Measurements from ENCODE around the gene TMEM63C. TPM values are rescaled to one million over a fixed set of nuclear protein-coding genes. Genes with fewer than 3 reads are reported as not detected.

TMEM63C gene
- total RNA-seq, 2 donors from 2014 or later: 0.12 to 0.84 TPM

DNA sequence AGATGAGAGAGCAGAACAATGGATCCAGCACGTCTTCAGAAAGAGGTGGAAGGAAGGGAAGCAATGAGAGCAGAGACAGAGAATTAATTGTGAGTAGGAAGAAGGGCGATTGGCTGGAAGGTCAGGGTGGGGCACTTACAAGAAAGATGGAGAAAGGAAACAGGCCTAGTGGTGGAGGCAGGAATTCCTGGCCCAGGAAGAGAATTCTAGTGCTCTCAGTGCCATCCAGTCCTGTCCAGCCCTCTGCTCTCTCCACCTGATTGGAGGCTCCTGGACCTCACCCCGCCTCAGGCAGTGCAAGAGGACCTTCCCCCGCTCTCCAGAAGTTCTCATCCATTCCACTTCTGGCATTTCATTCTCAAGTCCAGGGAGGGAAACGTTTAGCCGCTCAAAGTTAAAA, 46.5 kb downstream of the TMEM63C start:
- H3K27me3 Mint-ChIP-seq: peaks cover 0 to 3% of the 10 kb centered on the region in 2 donors
- no peak for DNase-seq (ENCODE audit: low spot score)
- no peak for ATAC-seq
- no peak overlapping the region for H3K27ac Mint-ChIP-seq
- H3K36me3 Mint-ChIP-seq: no peaks in the 10 kb centered on the region
- no peak overlapping the region for H3K4me3 Mint-ChIP-seq
- H3K9me3 Mint-ChIP-seq: no peaks in the 10 kb centered on the region
- no peaks in the 10 kb centered on the region for H3K4me1 Mint-ChIP-seq (ENCODE audit: low read depth in 2 of 2)

DNA sequence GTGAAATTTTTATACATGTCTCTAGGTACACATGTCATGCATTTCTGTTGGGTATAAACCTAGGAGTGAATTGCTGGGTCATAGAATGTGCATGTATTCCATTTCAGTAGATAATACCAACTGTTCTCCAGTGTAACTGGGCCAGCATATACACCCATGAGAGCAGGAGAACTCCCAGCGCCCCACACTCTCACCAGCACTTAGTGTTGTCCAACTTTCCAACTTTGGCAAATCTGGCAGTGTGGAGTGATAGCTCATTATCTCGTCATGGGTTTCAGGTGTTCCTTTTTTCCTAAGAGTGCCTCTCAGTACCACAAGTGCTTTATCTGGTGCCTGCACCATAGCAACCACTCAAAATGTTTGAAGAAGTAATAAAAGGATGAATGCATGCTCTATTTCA, 49.3 kb downstream of the TMEM63C start:
- Mint-ChIP-seq H3K9me3 (no peaks in the 10 kb centered on the region), H3K4me3 (no peak overlapping the region), H3K36me3 (no peaks in the 10 kb centered on the region), H3K27me3 (peaks cover 0 to 3% of the 10 kb centered on the region in 2 donors), H3K27ac (no peak overlapping the region), H3K4me1 (ENCODE audit: low read depth in 2 of 2) (no peaks in the 10 kb centered on the region)
- DNase-seq (ENCODE audit: low spot score): no peak
- ATAC-seq: no peak

- peaks cover 0 to 3% of the 10 kb centered on the region in 2 donors for H3K27me3 Mint-ChIP-seq
- no peaks in the 10 kb centered on the region for H3K36me3 Mint-ChIP-seq
- ATAC-seq (no peak), DNase-seq (ENCODE audit: low spot score) (no peak)
- no peaks in the 10 kb centered on the region for H3K9me3 Mint-ChIP-seq
- H3K4me3 Mint-ChIP-seq: no peak overlapping the region
- H3K27ac Mint-ChIP-seq: no peak overlapping the region
- no peaks in the 10 kb centered on the region for H3K4me1 Mint-ChIP-seq (ENCODE audit: low read depth in 2 of 2)
Observed at GRCh38 chr14:77231721-77232120, 50.1 kb downstream of the TMEM63C start.

DNA sequence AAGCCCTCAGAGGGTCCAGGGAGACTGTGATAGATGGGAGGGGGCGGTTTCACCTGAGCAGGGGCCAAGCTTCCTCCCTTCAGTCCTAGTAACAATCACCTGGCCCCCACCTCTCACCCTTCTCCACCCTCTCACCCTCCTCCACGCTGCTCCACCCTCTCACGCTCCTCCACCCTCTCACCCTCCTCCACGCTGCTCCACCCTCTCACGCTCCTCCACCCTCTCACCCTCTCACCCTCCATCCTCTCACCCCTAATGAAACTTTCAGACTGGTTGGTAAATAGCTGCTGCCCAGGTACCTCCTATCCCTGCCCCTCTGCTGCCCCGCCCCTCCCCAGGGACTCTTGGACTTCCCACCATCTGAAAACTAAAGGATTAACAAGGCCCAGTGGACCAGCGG, 55.2 kb downstream of the TMEM63C start:
- DNase-seq (ENCODE audit: low spot score) (no peak), ATAC-seq (no peak)
- Mint-ChIP-seq H3K4me1 (ENCODE audit: low read depth in 2 of 2) (no peaks in the 10 kb centered on the region), H3K27me3 (no peaks in the 10 kb centered on the region), H3K36me3 (no peaks in the 10 kb centered on the region), H3K4me3 (no peak overlapping the region), H3K27ac (no peak overlapping the region), H3K9me3 (no peaks in the 10 kb centered on the region)

GRCh38 chr14:77238356-77238755, 56.8 kb downstream of the TMEM63C start:
- H3K36me3 Mint-ChIP-seq: no peaks in the 10 kb centered on the region
- DNase-seq (ENCODE audit: low spot score) (no peak), ATAC-seq (no peak)
- no peak overlapping the region for H3K27ac Mint-ChIP-seq
- H3K4me3 Mint-ChIP-seq: no peak overlapping the region
- no peaks in the 10 kb centered on the region for H3K4me1 Mint-ChIP-seq (ENCODE audit: low read depth in 2 of 2)
- H3K9me3 Mint-ChIP-seq: no peaks in the 10 kb centered on the region
- no peaks in the 10 kb centered on the region for H3K27me3 Mint-ChIP-seq

GRCh38 chr14:77238996-77239395, 57.4 kb downstream of the TMEM63C start:
- Mint-ChIP-seq H3K4me3 (no peak overlapping the region), H3K36me3 (no peaks in the 10 kb centered on the region), H3K27me3 (no peaks in the 10 kb centered on the region), H3K9me3 (no peaks in the 10 kb centered on the region), H3K27ac (no peak overlapping the region), H3K4me1 (ENCODE audit: low read depth in 2 of 2) (no peaks in the 10 kb centered on the region)
- ATAC-seq (no peak), DNase-seq (ENCODE audit: low spot score) (no peak)

DNA sequence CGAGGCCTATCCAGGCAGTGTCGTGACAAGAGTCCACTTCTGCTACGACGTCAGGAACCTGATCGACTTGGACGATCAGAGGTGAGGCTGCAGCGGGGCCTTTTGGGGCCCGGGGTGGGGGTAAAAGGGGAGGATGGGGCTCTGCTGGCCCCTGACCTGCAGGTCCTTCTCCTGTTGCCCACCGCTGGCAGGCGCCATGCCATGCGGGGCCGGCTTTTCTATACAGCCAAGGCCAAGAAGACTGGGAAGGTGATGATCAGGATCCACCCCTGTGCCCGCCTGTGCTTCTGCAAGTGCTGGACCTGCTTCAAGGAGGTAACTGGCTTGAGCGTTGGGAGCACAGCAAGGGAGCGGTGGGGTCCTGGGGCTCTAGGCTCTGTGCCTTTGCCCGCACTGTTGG, 57.8 kb downstream of the TMEM63C start:
- Mint-ChIP-seq H3K36me3 (no peaks in the 10 kb centered on the region), H3K4me1 (ENCODE audit: low read depth in 2 of 2) (no peaks in the 10 kb centered on the region), H3K27me3 (no peaks in the 10 kb centered on the region), H3K4me3 (no peak overlapping the region), H3K27ac (no peak overlapping the region), H3K9me3 (no peaks in the 10 kb centered on the region)
- ATAC-seq: no peak
- no peak for DNase-seq (ENCODE audit: low spot score)

- ATAC-seq (no peak), DNase-seq (ENCODE audit: low spot score) (no peak)
- no peaks in the 10 kb centered on the region for H3K4me1 Mint-ChIP-seq (ENCODE audit: low read depth in 2 of 2)
- no peaks in the 10 kb centered on the region for H3K36me3 Mint-ChIP-seq
- no peak overlapping the region for H3K4me3 Mint-ChIP-seq
- H3K9me3 Mint-ChIP-seq: no peaks in the 10 kb centered on the region
- H3K27ac Mint-ChIP-seq: no peak overlapping the region
- H3K27me3 Mint-ChIP-seq: no peaks in the 10 kb centered on the region
Observed at GRCh38 chr14:77240336-77240915, 58.8 kb downstream of the TMEM63C start.

- H3K36me3 Mint-ChIP-seq: no peaks in the 10 kb centered on the region
- DNase-seq (ENCODE audit: low spot score): no peak
- no peak for ATAC-seq
- H3K4me3 Mint-ChIP-seq: no peak overlapping the region
- no peaks in the 10 kb centered on the region for H3K9me3 Mint-ChIP-seq
- no peak overlapping the region for H3K27ac Mint-ChIP-seq
- H3K27me3 Mint-ChIP-seq: peaks cover 0 to 4% of the 10 kb centered on the region in 2 donors
- H3K4me1 Mint-ChIP-seq (ENCODE audit: low read depth in 2 of 2): no peaks in the 10 kb centered on the region
Observed at GRCh38 chr14:77241955-77242354, 60.4 kb downstream of the TMEM63C start.

DNA sequence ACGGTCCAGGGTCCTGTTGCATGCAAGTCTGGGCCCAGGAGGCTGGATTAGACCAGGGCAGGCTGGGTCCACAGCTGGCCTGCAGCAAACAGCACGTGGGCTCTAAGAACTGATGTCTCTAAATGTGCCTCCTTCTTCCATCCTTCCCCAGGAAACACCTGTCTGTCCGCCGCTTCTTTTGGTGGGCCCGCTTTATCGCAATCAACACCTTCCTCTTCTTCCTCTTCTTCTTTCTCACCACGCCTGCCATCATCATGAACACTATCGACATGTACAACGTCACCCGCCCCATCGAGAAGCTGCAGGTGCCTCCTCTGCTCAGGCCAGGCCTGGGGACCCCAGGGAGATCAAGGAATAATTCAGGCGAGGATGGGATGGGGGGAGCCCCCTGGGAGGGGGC, 61.2 kb downstream of the TMEM63C start:
- ATAC-seq: no peak
- Mint-ChIP-seq H3K27me3 (peaks cover 0 to 4% of the 10 kb centered on the region in 2 donors), H3K4me1 (ENCODE audit: low read depth in 2 of 2) (no peaks in the 10 kb centered on the region), H3K4me3 (no peak overlapping the region), H3K27ac (no peak overlapping the region), H3K36me3 (no peaks in the 10 kb centered on the region), H3K9me3 (no peaks in the 10 kb centered on the region)
- DNase-seq (ENCODE audit: low spot score): no peak

- Mint-ChIP-seq H3K9me3 (no peaks in the 10 kb centered on the region), H3K4me3 (no peak overlapping the region), H3K27me3 (peaks cover 0 to 4% of the 10 kb centered on the region in 2 donors), H3K27ac (no peak overlapping the region), H3K36me3 (no peaks in the 10 kb centered on the region), H3K4me1 (ENCODE audit: low read depth in 2 of 2) (no peaks in the 10 kb centered on the region)
- ATAC-seq: no peak
- DNase-seq (ENCODE audit: low spot score): no peak
Observed at GRCh38 chr14:77243853-77244252, 62.3 kb downstream of the TMEM63C start.

- Mint-ChIP-seq H3K27me3 (peaks cover 0 to 4% of the 10 kb centered on the region in 2 donors), H3K36me3 (no peaks in the 10 kb centered on the region), H3K4me1 (ENCODE audit: low read depth in 2 of 2) (no peaks in the 10 kb centered on the region), H3K27ac (no peak overlapping the region), H3K4me3 (no peak overlapping the region), H3K9me3 (no peaks in the 10 kb centered on the region)
- no peak for ATAC-seq
- DNase-seq (ENCODE audit: low spot score): no peak
Observed at GRCh38 chr14:77245820-77246219, 64.2 kb downstream of the TMEM63C start.

GRCh38 chr14:77246784-77247183, 65.2 kb downstream of the TMEM63C start:
- H3K27me3 Mint-ChIP-seq: peaks cover 0 to 4% of the 10 kb centered on the region in 2 donors
- H3K27ac Mint-ChIP-seq: no peak overlapping the region
- no peak overlapping the region for H3K4me3 Mint-ChIP-seq
- H3K4me1 Mint-ChIP-seq (ENCODE audit: low read depth in 2 of 2): no peaks in the 10 kb centered on the region
- DNase-seq (ENCODE audit: low spot score) (no peak), ATAC-seq (no peak)
- no peaks in the 10 kb centered on the region for H3K9me3 Mint-ChIP-seq
- H3K36me3 Mint-ChIP-seq: no peaks in the 10 kb centered on the region

DNA sequence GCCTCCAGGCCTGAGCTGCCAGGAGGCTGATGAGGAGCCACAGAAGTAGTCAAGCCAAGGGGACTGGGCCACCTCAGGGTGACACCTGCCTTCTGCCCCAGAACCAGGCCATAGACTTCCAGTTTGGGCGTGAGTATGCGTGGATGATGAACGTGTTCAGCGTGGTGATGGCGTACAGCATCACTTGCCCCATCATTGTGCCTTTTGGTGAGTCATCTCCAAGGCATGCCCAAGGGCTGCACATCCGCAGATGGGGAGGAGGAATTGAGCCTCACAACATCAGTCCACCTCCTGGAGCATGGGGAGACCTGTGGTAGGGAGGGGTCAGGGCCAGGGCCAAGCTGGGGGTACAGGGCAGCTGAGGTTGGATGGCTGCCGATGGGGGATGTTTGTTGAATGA, 67.1 kb downstream of the TMEM63C start:
- H3K4me3 Mint-ChIP-seq: no peak overlapping the region
- ATAC-seq: peak in 1 of 2 donors; percentile 13
- no peaks in the 10 kb centered on the region for H3K36me3 Mint-ChIP-seq
- H3K9me3 Mint-ChIP-seq: no peaks in the 10 kb centered on the region
- no peaks in the 10 kb centered on the region for H3K4me1 Mint-ChIP-seq (ENCODE audit: low read depth in 2 of 2)
- DNase-seq (ENCODE audit: low spot score): no peak
- H3K27me3 Mint-ChIP-seq: peaks cover 0 to 4% of the 10 kb centered on the region in 2 donors
- no peak overlapping the region for H3K27ac Mint-ChIP-seq

DNA sequence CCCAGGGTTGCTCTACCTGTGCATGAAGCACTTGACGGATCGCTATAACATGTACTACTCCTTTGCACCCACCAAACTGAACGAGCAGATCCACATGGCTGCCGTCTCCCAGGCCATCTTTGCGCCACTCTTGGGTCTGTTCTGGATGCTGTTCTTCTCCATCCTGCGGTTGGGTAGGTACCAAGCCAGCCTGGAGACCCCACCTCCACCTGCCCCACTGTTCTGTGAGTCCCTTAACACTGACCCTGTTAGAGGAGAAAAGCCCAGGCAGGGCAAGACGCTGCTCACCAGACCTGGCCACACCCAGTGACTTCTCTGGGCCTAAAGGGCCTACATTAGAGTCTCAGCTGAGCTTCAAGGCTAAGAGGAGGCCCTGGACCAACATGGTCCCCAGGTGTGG, 67.7 kb downstream of the TMEM63C start:
- Mint-ChIP-seq H3K9me3 (no peaks in the 10 kb centered on the region), H3K4me3 (no peak overlapping the region), H3K27me3 (peaks cover 0 to 4% of the 10 kb centered on the region in 2 donors), H3K27ac (no peak overlapping the region), H3K36me3 (no peaks in the 10 kb centered on the region), H3K4me1 (ENCODE audit: low read depth in 2 of 2) (no peaks in the 10 kb centered on the region)
- no peak for ATAC-seq
- no peak for DNase-seq (ENCODE audit: low spot score)

Data from natural killer cell treated with Interleukin-12 subunit alpha and Interleukin-12 subunit beta and Interleukin-15 and Interleukin-18, amount 100 ng/mL, for 72 hours (primary cell).